HCT116 (cell line): ENCODE data around the gene SLC38A2.

Experiments used
- POLR2A ChIP-seq: IDR thresholded peaks from 2 replicates; pipeline ENCODE4 v1.7.0; 2011; ENCODE audit warnings: borderline replicate concordance; ENCODE audit not compliant: insufficient read depth, insufficient read length; ENCODE audit errors: extremely low read depth
- RAD21 ChIP-seq: IDR thresholded peaks from 2 replicates; pipeline ENCODE4 v1.6.1; 2012; ENCODE audit warnings: low read depth, mild to moderate bottlenecking
- TF ChIP-seq, protein P1 (sequence below): IDR thresholded peaks from 2 replicates; pipeline ENCODE4 v1.6.1; 2012
- TF ChIP-seq, protein P2 (sequence below), 3 experiments: fragments of 200-600 bp in 1 of 3; sonication (generic) in 1 of 3; IDR thresholded peaks in 2 of 3; conservative IDR thresholded peaks in 1 of 3; 2 replicates each; pipeline ENCODE4 v1.5.1; 2012 to 2017; ENCODE audit warnings: low read depth in 2 of 3, low read length in 2 of 3, antibody characterized with exemption in 1 of 3, borderline replicate concordance in 1 of 3, control low read depth in 1 of 3, mild to moderate bottlenecking in 1 of 3, mixed read lengths in 1 of 3, mixed run types in 1 of 3, moderate library complexity in 1 of 3; ENCODE audit not compliant: insufficient read depth in 1 of 3

DNA sequence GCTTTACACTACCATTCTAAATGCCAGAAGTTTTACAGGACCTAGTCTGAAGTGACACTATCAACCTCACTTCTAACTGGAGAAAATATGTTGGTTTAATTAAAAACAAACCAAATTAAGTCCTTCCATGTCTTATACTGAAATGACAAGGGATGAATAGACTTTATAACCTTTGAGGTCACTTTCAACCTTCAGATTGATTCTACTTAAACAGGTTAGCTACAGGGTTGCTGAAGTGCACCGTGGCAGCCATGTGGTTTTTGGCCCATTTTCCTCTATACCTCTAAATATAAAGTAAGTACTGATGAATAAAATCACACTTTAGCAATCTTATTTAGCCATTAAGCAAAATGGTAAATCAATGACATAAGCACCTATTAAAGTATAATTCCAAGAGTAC lies 3.9 kb downstream of the SLC38A2 start:
- TF ChIP-seq, protein P1, sequence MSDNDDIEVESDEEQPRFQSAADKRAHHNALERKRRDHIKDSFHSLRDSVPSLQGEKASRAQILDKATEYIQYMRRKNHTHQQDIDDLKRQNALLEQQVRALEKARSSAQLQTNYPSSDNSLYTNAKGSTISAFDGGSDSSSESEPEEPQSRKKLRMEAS: no peak
- TF ChIP-seq, protein P2, sequence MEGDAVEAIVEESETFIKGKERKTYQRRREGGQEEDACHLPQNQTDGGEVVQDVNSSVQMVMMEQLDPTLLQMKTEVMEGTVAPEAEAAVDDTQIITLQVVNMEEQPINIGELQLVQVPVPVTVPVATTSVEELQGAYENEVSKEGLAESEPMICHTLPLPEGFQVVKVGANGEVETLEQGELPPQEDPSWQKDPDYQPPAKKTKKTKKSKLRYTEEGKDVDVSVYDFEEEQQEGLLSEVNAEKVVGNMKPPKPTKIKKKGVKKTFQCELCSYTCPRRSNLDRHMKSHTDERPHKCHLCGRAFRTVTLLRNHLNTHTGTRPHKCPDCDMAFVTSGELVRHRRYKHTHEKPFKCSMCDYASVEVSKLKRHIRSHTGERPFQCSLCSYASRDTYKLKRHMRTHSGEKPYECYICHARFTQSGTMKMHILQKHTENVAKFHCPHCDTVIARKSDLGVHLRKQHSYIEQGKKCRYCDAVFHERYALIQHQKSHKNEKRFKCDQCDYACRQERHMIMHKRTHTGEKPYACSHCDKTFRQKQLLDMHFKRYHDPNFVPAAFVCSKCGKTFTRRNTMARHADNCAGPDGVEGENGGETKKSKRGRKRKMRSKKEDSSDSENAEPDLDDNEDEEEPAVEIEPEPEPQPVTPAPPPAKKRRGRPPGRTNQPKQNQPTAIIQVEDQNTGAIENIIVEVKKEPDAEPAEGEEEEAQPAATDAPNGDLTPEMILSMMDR (IDR thresholded peaks at IDR 0.05 in 2 of 3, conservative IDR thresholded peaks at IDR 0.05 in 1 of 3; ENCODE audit: borderline replicate concordance in 1 of 3, insufficient read depth in 1 of 3, low read depth in 2 of 3, low read length in 2 of 3): no peak
- TF ChIP-seq POLR2A (no peak), RAD21 (no peak)
